Sigmoid colon (tissue), 7 donors: ENCODE results near the gene SLC7A8. TPM values are rescaled to one million over a fixed set of nuclear protein-coding genes. Genes with fewer than 3 reads are reported as not detected.

ENCODE experiments used
- DNase-seq: peaks from one replicate; pipeline ENCODE4 v3.0.0-alpha.2; 2019
- H3K27ac ChIP-seq, 4 donors: fragments of 200-600 bp; sonication (generic); one replicate each; pipeline ENCODE4 v1.5.1; 2016 to 2019; ENCODE audit warnings: mild to moderate bottlenecking in 1 of 4
- H3K27me3 ChIP-seq, 3 donors: fragments of 200-600 bp; sonication (generic); one replicate each; pipeline ENCODE4 v1.5.1; 2019; ENCODE audit warnings: mild to moderate bottlenecking in 1 of 3
- H3K36me3 ChIP-seq, 4 donors: fragments of 200-600 bp; sonication (generic); one replicate each; pipeline ENCODE4 v1.5.1; 2016 to 2019
- H3K4me1 ChIP-seq, 4 donors: fragments of 200-600 bp; sonication (generic); one replicate each; pipeline ENCODE4 v1.5.1; 2017 to 2019
- H3K4me3 ChIP-seq, 4 donors: fragments of 200-600 bp; sonication (generic); one replicate each; pipeline ENCODE4 v1.5.1; 2017 to 2019; ENCODE audit warnings: mild to moderate bottlenecking in 2 of 4, moderate library complexity in 1 of 4
- H3K9me3 ChIP-seq, 4 donors: fragments of 200-600 bp in 3 of 4; sonication (generic) in 3 of 4; one replicate each; pipeline versions ENCODE4 v1.5.1 to v1.6.1; 2013 to 2019
- EP300 ChIP-seq, 4 donors: sonication (generic); formaldehyde crosslinking; IDR thresholded peaks; one replicate each; pipeline ENCODE4 v1.6.1; 2017; ENCODE audit warnings: antibody characterized with exemption in 4 of 4
- POLR2A ChIP-seq, 2 donors: fragments of 450-650 bp; IDR thresholded peaks; one replicate each; pipeline ENCODE4 v1.6.1; 2016; ENCODE audit warnings: antibody characterized with exemption in 2 of 2, mild to moderate bottlenecking in 2 of 2, moderate library complexity in 2 of 2
- POLR2AphosphoS5 ChIP-seq, 4 donors: sonication (generic); formaldehyde crosslinking; IDR thresholded peaks; one replicate each; pipeline ENCODE4 v1.6.1; 2017; ENCODE audit warnings: antibody characterized with exemption in 4 of 4
- WGBS, 2 donors: extraction: QIAGEN DNeasy Blood & Tissue Kit; methylation state at CpG; one replicate each; pipeline ENCODE4 v1.1.7; 2013; 5-methylcytosine and 5-hydroxymethylcytosine counted together
- intact Hi-C: fragments of 100-400 bp; cut with DNase I; formaldehyde crosslinking; loops from one replicate; pipeline ENCODE4 v1.15.1; 2023
- polyA plus RNA-seq, 3 donors: library from polyadenylated mRNA; stranded (reverse); fragments of 200-250 nt; gene quantifications; one replicate each; pipeline ENCODE4 v1.2.3, GENCODE V29; 2013
- total RNA-seq, 4 donors: library from RNA; depleted of rRNA; stranded (reverse); fragments of >200 nt; gene quantifications; one replicate each; pipeline ENCODE4 v1.1.0, GENCODE V29; 2016
- TF ChIP-seq, protein P1 (sequence below), 4 experiments: fragments of 450-650 bp in 3 of 4; fragments of 200-600 bp in 1 of 4; IDR thresholded peaks; one replicate each; pipeline ENCODE4 v1.5.1; 2016 to 2019; ENCODE audit warnings: antibody characterized with exemption in 4 of 4, mild to moderate bottlenecking in 3 of 4, moderate library complexity in 2 of 4
- donor health status: healthy with polysubstance abuse.
- donor health status: Bipolar disorder and iron deficiency.
- donor health status: healthy.

The SLC7A8 gene
- total and polyA plus RNA-seq, 7 donors: 5.5 to 24.7 (median 13.2) TPM

DNA sequence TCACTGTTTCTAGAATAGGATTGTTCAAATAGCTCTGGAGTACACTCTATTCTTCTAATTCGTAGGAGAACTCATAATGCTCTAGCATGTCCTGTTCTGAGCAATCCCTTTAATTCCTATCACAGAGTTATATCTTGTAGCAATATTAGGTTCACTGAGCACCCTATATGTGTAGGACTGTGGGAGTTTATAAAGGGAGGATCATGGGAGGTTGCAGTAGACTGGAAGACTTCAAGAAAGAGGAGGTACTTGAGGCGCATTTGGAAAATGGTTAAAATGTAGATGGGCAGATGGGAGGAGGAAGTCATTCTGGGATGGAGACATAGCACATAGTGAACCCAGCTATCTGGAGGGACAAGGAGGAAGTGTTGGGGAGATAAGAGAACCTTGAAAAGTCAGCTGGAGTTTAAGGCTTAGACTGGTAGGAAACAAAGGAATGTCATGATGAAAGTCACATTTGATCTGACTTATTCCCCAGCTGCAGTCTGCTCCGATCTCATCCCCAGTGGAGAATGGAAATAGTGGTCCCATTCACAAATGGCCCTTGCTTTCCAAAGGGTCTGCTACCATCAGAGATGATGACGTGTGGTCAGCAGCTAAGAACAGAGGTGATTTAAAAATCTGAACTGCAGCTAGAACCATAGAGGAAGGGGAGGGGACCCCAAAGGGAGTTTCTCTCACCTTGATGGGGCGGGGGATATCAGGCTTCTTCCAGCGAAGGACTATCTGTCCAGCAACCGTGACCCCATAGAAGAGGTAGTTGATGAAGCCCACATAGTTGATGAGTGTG lies 54.3 kb downstream of the SLC7A8 start:
- Histone ChIP-seq H3K27ac (no peak overlapping the region), H3K36me3 (peaks cover 0 to 9% (median 2%) of the 10 kb centered on the region in 4 donors)
- intact Hi-C loops: no loop called here

DNA sequence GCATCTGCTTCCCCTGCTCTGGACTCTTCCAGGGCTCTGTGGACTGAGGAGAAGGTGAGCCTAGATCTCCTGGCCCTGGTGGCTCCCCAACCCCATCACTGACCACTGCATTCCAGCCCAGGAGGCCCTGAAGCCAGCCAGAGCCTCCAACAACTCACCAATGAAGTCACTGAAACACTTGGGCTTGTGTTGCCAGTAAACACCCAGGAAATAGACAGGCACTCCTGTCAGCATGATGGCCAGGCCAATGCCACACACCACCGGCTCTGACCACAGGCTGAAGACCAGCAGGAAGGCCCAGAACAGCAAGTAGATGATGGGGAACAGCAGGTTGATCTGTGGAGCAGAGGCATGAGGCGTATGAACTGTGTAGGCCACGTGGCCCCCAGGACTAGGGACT lies 55.6 kb downstream of the SLC7A8 start:
- Histone ChIP-seq H3K27ac (no peak overlapping the region), H3K4me1 (no peaks in the 10 kb centered on the region), H3K36me3 (peaks cover 0 to 9% (median 2%) of the 10 kb centered on the region in 4 donors), H3K27me3 (peaks cover 0 to 2% (median 0%) of the 10 kb centered on the region in 3 donors), H3K9me3 (no peaks in the 10 kb centered on the region), H3K4me3 (no peak overlapping the region)
- intact Hi-C loops: no loop called here
- TF ChIP-seq EP300 (IDR thresholded peaks at IDR 0.05) (no peak), POLR2A (IDR thresholded peaks at IDR 0.05) (no peak), POLR2AphosphoS5 (IDR thresholded peaks at IDR 0.05) (no peak)
- TF ChIP-seq, protein P1, sequence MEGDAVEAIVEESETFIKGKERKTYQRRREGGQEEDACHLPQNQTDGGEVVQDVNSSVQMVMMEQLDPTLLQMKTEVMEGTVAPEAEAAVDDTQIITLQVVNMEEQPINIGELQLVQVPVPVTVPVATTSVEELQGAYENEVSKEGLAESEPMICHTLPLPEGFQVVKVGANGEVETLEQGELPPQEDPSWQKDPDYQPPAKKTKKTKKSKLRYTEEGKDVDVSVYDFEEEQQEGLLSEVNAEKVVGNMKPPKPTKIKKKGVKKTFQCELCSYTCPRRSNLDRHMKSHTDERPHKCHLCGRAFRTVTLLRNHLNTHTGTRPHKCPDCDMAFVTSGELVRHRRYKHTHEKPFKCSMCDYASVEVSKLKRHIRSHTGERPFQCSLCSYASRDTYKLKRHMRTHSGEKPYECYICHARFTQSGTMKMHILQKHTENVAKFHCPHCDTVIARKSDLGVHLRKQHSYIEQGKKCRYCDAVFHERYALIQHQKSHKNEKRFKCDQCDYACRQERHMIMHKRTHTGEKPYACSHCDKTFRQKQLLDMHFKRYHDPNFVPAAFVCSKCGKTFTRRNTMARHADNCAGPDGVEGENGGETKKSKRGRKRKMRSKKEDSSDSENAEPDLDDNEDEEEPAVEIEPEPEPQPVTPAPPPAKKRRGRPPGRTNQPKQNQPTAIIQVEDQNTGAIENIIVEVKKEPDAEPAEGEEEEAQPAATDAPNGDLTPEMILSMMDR (IDR thresholded peaks at IDR 0.05): no peak
- no peak for DNase-seq
- WGBS, 2 donors: 92 to 94% methylated on average over 3 of the region's 3 CpGs

More for the DNA sequence above, 54.3 kb downstream of the SLC7A8 start:
- Histone ChIP-seq H3K4me3 (no peak overlapping the region), H3K4me1 (no peaks in the 10 kb centered on the region), H3K9me3 (no peaks in the 10 kb centered on the region), H3K27me3 (no peaks in the 10 kb centered on the region)
- TF ChIP-seq, protein P1 (IDR thresholded peaks at IDR 0.05): no peak
- TF ChIP-seq EP300 (IDR thresholded peaks at IDR 0.05): no peak
- TF ChIP-seq POLR2A (IDR thresholded peaks at IDR 0.05): no peak
- TF ChIP-seq POLR2AphosphoS5 (IDR thresholded peaks at IDR 0.05): no peak
- DNase-seq: no peak
- 89 to 96% methylated on average over 7 of the region's 7 CpGs for WGBS, 2 donors

DNA sequence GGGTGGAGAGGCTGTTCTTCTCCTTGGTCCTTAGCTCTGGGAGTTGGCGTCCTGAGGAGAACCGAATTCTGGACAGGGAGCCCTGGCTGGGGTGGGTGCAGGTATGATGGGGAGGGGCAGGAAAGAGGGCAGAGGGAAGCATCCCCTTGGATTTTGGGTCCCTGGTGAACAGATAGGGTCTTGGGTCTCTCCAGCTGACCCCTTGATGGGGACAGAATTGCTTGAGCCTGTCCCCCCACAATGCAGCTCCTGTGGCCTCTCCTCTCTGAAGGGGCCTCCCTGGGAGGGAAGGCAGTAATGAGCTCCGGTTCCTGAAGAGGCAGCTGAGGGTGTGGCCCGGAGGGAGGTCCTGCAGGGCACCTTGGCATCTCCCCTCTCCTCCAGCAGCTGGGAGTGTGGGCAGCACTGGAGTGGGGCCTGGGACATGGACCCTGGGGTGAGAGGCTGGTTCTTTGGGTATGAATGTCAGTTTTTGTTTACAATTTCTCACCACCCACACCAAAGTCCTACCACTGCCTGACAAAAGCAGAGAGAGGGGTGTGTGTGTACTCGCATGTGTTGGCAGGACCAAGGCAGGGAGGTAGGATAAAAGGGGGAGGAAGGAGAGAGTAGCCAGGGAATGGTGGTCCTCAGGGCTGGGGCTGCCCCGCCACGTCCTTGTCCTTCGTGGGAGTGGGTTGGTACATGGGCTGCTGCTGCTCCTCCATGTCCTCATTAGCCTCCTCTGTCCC lies 56.7 kb downstream of the SLC7A8 start:
- intact Hi-C loops: no loop called here
- WGBS, 2 donors: 88 to 90% methylated on average over 8 of the region's 8 CpGs
- Histone ChIP-seq H3K4me1 (peaks cover 0 to 3% (median 1%) of the 10 kb centered on the region in 4 donors), H3K36me3 (peaks cover 0 to 9% (median 2%) of the 10 kb centered on the region in 4 donors), H3K27ac (no peak overlapping the region), H3K4me3 (no peak overlapping the region), H3K27me3 (peaks cover 0 to 4% (median 0%) of the 10 kb centered on the region in 3 donors), H3K9me3 (no peaks in the 10 kb centered on the region)
- DNase-seq: no peak
- TF ChIP-seq POLR2A (IDR thresholded peaks at IDR 0.05): no peak
- TF ChIP-seq, protein P1 (IDR thresholded peaks at IDR 0.05): no peak
- TF ChIP-seq EP300 (IDR thresholded peaks at IDR 0.05): no peak
- no peak for TF ChIP-seq POLR2AphosphoS5 (IDR thresholded peaks at IDR 0.05)

DNA sequence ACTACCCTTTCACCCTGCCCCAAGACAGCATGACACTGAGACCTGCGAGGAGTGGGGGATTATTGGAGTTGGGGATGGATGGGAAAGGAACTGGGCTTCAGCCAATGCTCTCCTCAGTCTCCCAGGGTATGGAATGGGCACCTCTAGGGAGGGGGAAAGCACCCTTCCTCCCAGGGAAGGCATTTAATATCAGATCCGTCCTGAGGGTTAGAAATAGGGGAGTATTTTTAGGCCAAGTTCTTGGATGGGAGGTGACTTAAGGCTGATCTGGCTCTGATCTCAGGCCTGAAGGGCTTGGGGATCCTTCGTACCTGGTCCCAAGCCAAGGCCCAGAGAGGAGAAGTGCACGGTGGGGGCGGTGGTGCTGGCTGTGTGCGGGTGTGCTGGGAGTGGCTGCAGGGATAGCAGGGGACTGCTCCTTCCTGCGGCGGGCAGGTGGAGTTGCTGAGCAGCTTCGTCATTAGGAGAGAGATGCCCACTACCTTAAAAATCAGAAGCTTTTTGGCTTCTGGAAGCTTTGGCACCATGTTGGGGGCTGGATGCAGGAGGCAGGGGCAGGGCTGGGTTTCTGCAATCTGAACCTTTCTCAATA lies 57.4 kb downstream of the SLC7A8 start:
- intact Hi-C loops: no loop called here
- TF ChIP-seq EP300 (IDR thresholded peaks at IDR 0.05) (no peak), POLR2A (IDR thresholded peaks at IDR 0.05) (no peak), POLR2AphosphoS5 (IDR thresholded peaks at IDR 0.05) (no peak)
- TF ChIP-seq, protein P1 (IDR thresholded peaks at IDR 0.05): no peak
- WGBS, 2 donors: 83 to 87% methylated on average over 9 of the region's 9 CpGs
- H3K4me3 ChIP-seq: no peak overlapping the region
- DNase-seq: no peak
- H3K27me3 ChIP-seq: peaks cover 0 to 4% (median 0%) of the 10 kb centered on the region in 3 donors
- no peak overlapping the region for H3K27ac ChIP-seq
- peaks cover 0 to 9% (median 2%) of the 10 kb centered on the region in 4 donors for H3K36me3 ChIP-seq
- no peaks in the 10 kb centered on the region for H3K9me3 ChIP-seq
- peaks cover 0 to 10% (median 7%) of the 10 kb centered on the region in 4 donors for H3K4me1 ChIP-seq
